ENCODE measurements around the gene ACP7. TPM values are rescaled to one million over a fixed set of nuclear protein-coding genes. Genes with fewer than 3 reads are reported as not detected.

The ACP7 gene
- total and polyA plus RNA-seq, 2 of the 8 experiments (the other 6 are each of a cell fraction or from before 2014, with no cell fraction given) = 0.27 to 0.50 TPM

DNA sequence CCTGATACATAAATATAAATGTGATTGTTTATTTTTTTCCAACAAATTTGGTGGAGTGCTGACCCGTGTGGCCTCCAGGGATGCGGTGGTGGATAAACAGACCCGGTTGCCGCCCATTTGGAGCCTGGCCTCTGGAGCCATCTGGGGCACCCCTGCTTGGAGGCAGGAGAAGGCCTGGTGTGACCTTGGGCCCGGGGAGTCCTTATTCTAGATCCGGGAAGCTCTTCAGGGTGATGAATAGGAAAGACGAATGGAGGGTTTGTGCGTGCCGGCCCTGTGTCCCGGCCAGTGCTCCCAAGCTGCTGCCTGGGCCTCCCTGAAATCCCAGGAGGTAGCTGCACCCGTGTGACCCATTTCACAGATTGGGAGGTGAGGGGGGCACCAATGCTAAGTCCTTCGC is 53.0 kb downstream of the ACP7 start (continued):
- TF ChIP-seq SRF (IDR thresholded peaks at IDR 0.05; ENCODE audit: low read depth, low read length) (no peak), RNF2 (IDR thresholded peaks at IDR 0.05; ENCODE audit: borderline replicate concordance, low read depth, low read length, missing control alignments, poor library complexity, severe bottlenecking) (no peak)
